Measurements from ENCODE around the gene MAP3K6. TPM values are rescaled to one million over a fixed set of nuclear protein-coding genes. Genes with fewer than 3 reads are reported as not detected.

Gene MAP3K6
- total RNA-seq, 4 donors from 2014 or later, result 13.5 to 35.5 (median 24.4) TPM

GRCh38 chr1:27336756-27337155 lies 30.0 kb downstream of the MAP3K6 start:
- in situ Hi-C loops (cut with MboI; ENCODE audit: low pct_ligation_motif_present in 1 of 4, low pct_unique_long_range_greater_than_20kb in 1 of 4, low sequenced_read_pairs in 3 of 4), result no loop called here
- TF ChIP-seq CTCF (IDR thresholded peaks at IDR 0.05), result no peak
- TF ChIP-seq POLR2A (IDR thresholded peaks at IDR 0.05), result no peak
- no peak for TF ChIP-seq POLR2AphosphoS5 (IDR thresholded peaks at IDR 0.05)
- TF ChIP-seq EP300 (IDR thresholded peaks at IDR 0.05; ENCODE audit: low read depth), result no peak
- DNase-seq, result no peak
- no peaks in the 10 kb centered on the region for H3K9me3 ChIP-seq
- H3K27me3 ChIP-seq, result no peaks in the 10 kb centered on the region
- 90% methylated on average over 5 of the region's 5 CpGs; no CpG with 5 or more reads in 1 of the 2 donors for WGBS, 2 donors (ENCODE audit: low coverage in 1 of 2)
- peaks cover 0 to 4% (median 2%) of the 10 kb centered on the region in 4 donors for H3K36me3 ChIP-seq
- intact Hi-C loops (cut with DNase I; ENCODE audit: low total_unique reads), result no loop called here
- no peak overlapping the region for H3K4me3 ChIP-seq
- H3K27ac ChIP-seq, result no peak overlapping the region
- peaks cover 0 to 10% (median 3%) of the 10 kb centered on the region in 4 donors for H3K4me1 ChIP-seq

GRCh38 chr1:27335506-27336422 lies 31.0 kb downstream of the MAP3K6 start:
- H3K27me3 ChIP-seq, result no peaks in the 10 kb centered on the region
- H3K36me3 ChIP-seq, result peaks cover 0 to 4% (median 2%) of the 10 kb centered on the region in 4 donors
- no peak overlapping the region for H3K4me3 ChIP-seq
- H3K9me3 ChIP-seq, result no peaks in the 10 kb centered on the region
- peaks cover 0 to 1% (median 0%) of the 10 kb centered on the region in 4 donors for H3K4me1 ChIP-seq
- WGBS, 2 donors (ENCODE audit: low coverage in 1 of 2), result 89% methylated on average over 17 of the region's 17 CpGs; no CpG with 5 or more reads in 1 of the 2 donors
- TF ChIP-seq EP300 (IDR thresholded peaks at IDR 0.05; ENCODE audit: low read depth), result no peak
- TF ChIP-seq POLR2A (IDR thresholded peaks at IDR 0.05), result no peak
- no peak for TF ChIP-seq POLR2AphosphoS5 (IDR thresholded peaks at IDR 0.05)
- no peak for TF ChIP-seq CTCF (IDR thresholded peaks at IDR 0.05)
- no peak for DNase-seq
- intact Hi-C loops (cut with DNase I; ENCODE audit: low total_unique reads) (no loop called here), in situ Hi-C loops (cut with MboI; ENCODE audit: low pct_ligation_motif_present in 1 of 4, low pct_unique_long_range_greater_than_20kb in 1 of 4, low sequenced_read_pairs in 3 of 4) (no loop called here)
- no peak overlapping the region for H3K27ac ChIP-seq

GRCh38 chr1:27333717-27334279 lies 33.0 kb downstream of the MAP3K6 start:
- no peak overlapping the region for H3K27ac ChIP-seq
- no peaks in the 10 kb centered on the region for H3K27me3 ChIP-seq
- no peak for DNase-seq
- intact Hi-C loops (cut with DNase I; ENCODE audit: low total_unique reads) (no loop called here), in situ Hi-C loops (cut with MboI; ENCODE audit: low pct_ligation_motif_present in 1 of 4, low pct_unique_long_range_greater_than_20kb in 1 of 4, low sequenced_read_pairs in 3 of 4) (no loop called here)
- no peak overlapping the region for H3K4me3 ChIP-seq
- 86% methylated on average over 17 of the region's 17 CpGs; no CpG with 5 or more reads in 1 of the 2 donors for whole genome bisulfite sequencing, 2 donors (ENCODE audit: low coverage in 1 of 2)
- H3K4me1 ChIP-seq, result no peaks in the 10 kb centered on the region
- H3K9me3 ChIP-seq, result no peaks in the 10 kb centered on the region
- no peak for TF ChIP-seq CTCF (IDR thresholded peaks at IDR 0.05)
- TF ChIP-seq POLR2AphosphoS5 (IDR thresholded peaks at IDR 0.05), result no peak
- TF ChIP-seq POLR2A (IDR thresholded peaks at IDR 0.05), result no peak
- no peak for TF ChIP-seq EP300 (IDR thresholded peaks at IDR 0.05; ENCODE audit: low read depth)
- H3K36me3 ChIP-seq, result peaks cover 0 to 4% (median 2%) of the 10 kb centered on the region in 4 donors

GRCh38 chr1:27332536-27333281 lies 34.1 kb downstream of the MAP3K6 start:
- Histone ChIP-seq H3K27ac (no peak overlapping the region), H3K4me1 (no peaks in the 10 kb centered on the region), H3K27me3 (no peaks in the 10 kb centered on the region), H3K9me3 (no peaks in the 10 kb centered on the region), H3K36me3 (peaks cover 0 to 4% (median 2%) of the 10 kb centered on the region in 4 donors), H3K4me3 (no peak overlapping the region)
- peak; percentile 39 for DNase-seq
- in situ Hi-C loops (cut with MboI; ENCODE audit: low pct_ligation_motif_present in 1 of 4, low pct_unique_long_range_greater_than_20kb in 1 of 4, low sequenced_read_pairs in 3 of 4), result no loop called here
- intact Hi-C loops (cut with DNase I; ENCODE audit: low total_unique reads), result no loop called here
- WGBS, 2 donors (ENCODE audit: low coverage in 1 of 2), result 61 to 100% methylated on average over 1 to 10 of the region's 11 CpGs
- TF ChIP-seq POLR2AphosphoS5 (IDR thresholded peaks at IDR 0.05) (no peak), CTCF (IDR thresholded peaks at IDR 0.05) (peak; percentile 68 to 85 (median 83))

Measured in transverse colon (tissue), 4 donors.